ENCODE results near the gene ST6GALNAC4.

DNA sequence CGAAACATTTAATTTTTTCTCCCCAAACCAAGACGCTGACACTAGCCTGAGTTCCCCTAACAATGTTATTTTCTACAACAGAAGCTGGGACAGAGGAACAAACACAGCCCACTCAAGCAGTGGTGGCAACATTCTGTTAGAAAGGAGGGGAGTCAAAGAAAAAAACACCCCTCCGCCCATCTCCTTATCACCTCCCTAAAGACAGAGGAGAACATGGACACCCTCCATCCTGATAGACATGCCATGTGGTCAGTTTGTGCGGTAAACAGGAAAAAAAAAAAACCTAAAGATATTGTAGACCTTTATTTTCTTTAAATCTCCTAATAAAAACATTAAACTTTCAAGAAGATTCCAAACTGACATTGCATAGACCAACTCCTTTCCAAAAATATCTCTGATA, 23.8 kb upstream of the ST6GALNAC4 start:
- TF ChIP-seq, protein P1, sequence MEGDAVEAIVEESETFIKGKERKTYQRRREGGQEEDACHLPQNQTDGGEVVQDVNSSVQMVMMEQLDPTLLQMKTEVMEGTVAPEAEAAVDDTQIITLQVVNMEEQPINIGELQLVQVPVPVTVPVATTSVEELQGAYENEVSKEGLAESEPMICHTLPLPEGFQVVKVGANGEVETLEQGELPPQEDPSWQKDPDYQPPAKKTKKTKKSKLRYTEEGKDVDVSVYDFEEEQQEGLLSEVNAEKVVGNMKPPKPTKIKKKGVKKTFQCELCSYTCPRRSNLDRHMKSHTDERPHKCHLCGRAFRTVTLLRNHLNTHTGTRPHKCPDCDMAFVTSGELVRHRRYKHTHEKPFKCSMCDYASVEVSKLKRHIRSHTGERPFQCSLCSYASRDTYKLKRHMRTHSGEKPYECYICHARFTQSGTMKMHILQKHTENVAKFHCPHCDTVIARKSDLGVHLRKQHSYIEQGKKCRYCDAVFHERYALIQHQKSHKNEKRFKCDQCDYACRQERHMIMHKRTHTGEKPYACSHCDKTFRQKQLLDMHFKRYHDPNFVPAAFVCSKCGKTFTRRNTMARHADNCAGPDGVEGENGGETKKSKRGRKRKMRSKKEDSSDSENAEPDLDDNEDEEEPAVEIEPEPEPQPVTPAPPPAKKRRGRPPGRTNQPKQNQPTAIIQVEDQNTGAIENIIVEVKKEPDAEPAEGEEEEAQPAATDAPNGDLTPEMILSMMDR (IDR thresholded peaks at IDR 0.05): no peak
- no peak for TF ChIP-seq EP300 (IDR thresholded peaks at IDR 0.05)

All from esophagus muscularis mucosa (tissue), 3 donors.